Right lobe of liver (tissue), 4 donors: ENCODE data around the gene POC1B.

ENCODE experiments used
- POLR2A ChIP-seq: fragments of 450-650 bp; IDR thresholded peaks from one replicate; pipeline ENCODE4 v1.6.1; 2017; ENCODE audit warnings: antibody characterized with exemption, mild to moderate bottlenecking
- TF ChIP-seq, protein P1 (sequence below), 4 donors: fragments of 200-600 bp in 3 of 4; fragments of 450-650 bp in 1 of 4; IDR thresholded peaks; one replicate each; pipeline versions ENCODE4 v1.5.1 to v1.8.0; 2016 to 2022; ENCODE audit warnings: antibody characterized with exemption in 4 of 4, mild to moderate bottlenecking in 2 of 4
- donor health status: DM: no; HTN: no; CAD: no.
- donor health status: DM: no; HTN: no; CAD: no.
- donor health status: DM: no; HTN: yes; CAD: no.

DNA sequence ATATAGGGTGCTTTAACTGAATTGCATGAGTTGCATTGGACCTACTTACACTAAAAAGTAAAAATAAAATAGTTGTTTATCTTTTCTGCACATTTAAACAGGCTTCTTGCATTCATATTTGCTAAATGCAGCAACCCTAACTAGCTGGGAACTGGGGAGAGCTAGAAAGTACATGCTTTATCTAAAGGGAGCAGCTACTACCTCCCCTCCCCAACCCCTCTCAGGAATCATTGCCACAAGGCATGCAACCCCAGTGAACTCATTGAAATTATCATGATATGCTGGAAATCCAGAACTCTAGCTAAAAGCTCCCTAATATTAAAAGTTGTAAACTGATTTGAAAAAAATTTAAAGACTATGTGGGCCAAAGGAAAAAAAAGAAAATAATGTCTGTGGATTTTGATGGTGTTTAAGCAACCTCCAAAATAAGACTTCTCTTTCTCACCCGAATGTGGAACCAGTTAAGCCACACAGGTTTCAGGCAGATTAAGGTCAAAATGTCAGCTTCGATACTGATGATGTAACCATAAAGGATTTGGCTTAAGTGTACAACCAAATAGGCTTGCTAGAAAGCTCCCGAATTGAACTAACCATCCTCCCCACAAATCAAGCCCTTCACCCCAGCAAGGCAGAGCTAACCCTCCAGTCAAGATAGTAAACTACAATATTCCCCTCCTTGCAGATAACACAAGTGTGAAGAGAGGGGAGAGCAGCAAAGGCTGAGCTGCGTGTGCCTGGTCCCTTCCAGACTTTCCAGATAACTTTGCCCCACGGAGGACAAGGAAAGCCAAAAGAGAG, 13.8 kb upstream of the POC1B start:
- TF ChIP-seq, protein P1, sequence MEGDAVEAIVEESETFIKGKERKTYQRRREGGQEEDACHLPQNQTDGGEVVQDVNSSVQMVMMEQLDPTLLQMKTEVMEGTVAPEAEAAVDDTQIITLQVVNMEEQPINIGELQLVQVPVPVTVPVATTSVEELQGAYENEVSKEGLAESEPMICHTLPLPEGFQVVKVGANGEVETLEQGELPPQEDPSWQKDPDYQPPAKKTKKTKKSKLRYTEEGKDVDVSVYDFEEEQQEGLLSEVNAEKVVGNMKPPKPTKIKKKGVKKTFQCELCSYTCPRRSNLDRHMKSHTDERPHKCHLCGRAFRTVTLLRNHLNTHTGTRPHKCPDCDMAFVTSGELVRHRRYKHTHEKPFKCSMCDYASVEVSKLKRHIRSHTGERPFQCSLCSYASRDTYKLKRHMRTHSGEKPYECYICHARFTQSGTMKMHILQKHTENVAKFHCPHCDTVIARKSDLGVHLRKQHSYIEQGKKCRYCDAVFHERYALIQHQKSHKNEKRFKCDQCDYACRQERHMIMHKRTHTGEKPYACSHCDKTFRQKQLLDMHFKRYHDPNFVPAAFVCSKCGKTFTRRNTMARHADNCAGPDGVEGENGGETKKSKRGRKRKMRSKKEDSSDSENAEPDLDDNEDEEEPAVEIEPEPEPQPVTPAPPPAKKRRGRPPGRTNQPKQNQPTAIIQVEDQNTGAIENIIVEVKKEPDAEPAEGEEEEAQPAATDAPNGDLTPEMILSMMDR (IDR thresholded peaks at IDR 0.05) = no peak
- no peak for TF ChIP-seq POLR2A
